Immature natural killer cell (primary cell): ENCODE results near the gene GRIK2. TPM values are rescaled to one million over a fixed set of nuclear protein-coding genes. Genes with fewer than 3 reads are reported as not detected.

Source experiments
- DNase-seq, 3 donors: peaks; one replicate each; pipeline ENCODE4 v3.0.0; 2022; ENCODE audit warnings: mixed read lengths in 1 of 3
- H3K27ac Mint-ChIP-seq, 6 donors: one replicate each; pipeline ENCODE4 v1.8.0; 2020; ENCODE audit warnings: mixed read lengths in 6 of 6, mild to moderate bottlenecking in 5 of 6, inconsistent platforms in 4 of 6, moderate library complexity in 3 of 6
- H3K27me3 Mint-ChIP-seq, 3 donors: one replicate each; pipeline ENCODE4 v1.8.0; 2020 to 2021; ENCODE audit warnings: low read depth in 3 of 3, mild to moderate bottlenecking in 3 of 3, mixed read lengths in 3 of 3, moderate library complexity in 3 of 3, inconsistent platforms in 1 of 3
- H3K36me3 Mint-ChIP-seq, 3 donors: one replicate each; pipeline ENCODE4 v1.8.0; 2020; ENCODE audit warnings: mixed read lengths in 3 of 3, inconsistent platforms in 2 of 3, mild to moderate bottlenecking in 2 of 3
- H3K4me1 Mint-ChIP-seq, 2 donors: one replicate each; pipeline ENCODE4 v1.8.0; 2020; ENCODE audit warnings: inconsistent platforms in 2 of 2, mild to moderate bottlenecking in 2 of 2, mixed read lengths in 2 of 2, moderate library complexity in 1 of 2
- H3K4me3 Mint-ChIP-seq, 5 donors: one replicate each; pipeline ENCODE4 v1.8.0; 2020; ENCODE audit warnings: mild to moderate bottlenecking in 5 of 5, mixed read lengths in 5 of 5, inconsistent platforms in 3 of 5, moderate library complexity in 3 of 5
- H3K9me3 Mint-ChIP-seq, 6 donors: one replicate each; pipeline ENCODE4 v1.8.0; 2020; ENCODE audit warnings: mild to moderate bottlenecking in 6 of 6, mixed read lengths in 6 of 6, inconsistent platforms in 4 of 6, moderate library complexity in 3 of 6
- polyA plus RNA-seq, 3 donors: library from polyadenylated mRNA; unstranded; fragments of 300-500 nt; fragmentation: Illumina TruSeq; gene quantifications; one replicate each; pipeline ENCODE4 v1.2.3, GENCODE V29; 2021

The GRIK2 gene
- polyA plus RNA-seq, 3 donors from 2014 or later: not detected

- no peak for DNase-seq
- Mint-ChIP-seq H3K27ac (no peak overlapping the region), H3K4me3 (no peak overlapping the region), H3K9me3 (peaks cover 4 to 14% (median 11%) of the 10 kb centered on the region in 6 donors), H3K4me1 (no peaks in the 10 kb centered on the region), H3K27me3 (no peaks in the 10 kb centered on the region), H3K36me3 (no peaks in the 10 kb centered on the region)
These were observed 58.5 kb downstream of the GRIK2 start for GRCh38 chr6:101451981-101452380.

GRCh38 chr6:101453221-101453620 lies 59.7 kb downstream of the GRIK2 start:
- H3K4me3 Mint-ChIP-seq: no peak overlapping the region
- DNase-seq: no peak
- no peaks in the 10 kb centered on the region for H3K4me1 Mint-ChIP-seq
- H3K36me3 Mint-ChIP-seq: no peaks in the 10 kb centered on the region
- H3K27me3 Mint-ChIP-seq: no peaks in the 10 kb centered on the region
- H3K27ac Mint-ChIP-seq: no peak overlapping the region
- H3K9me3 Mint-ChIP-seq: peaks cover 4 to 14% (median 8%) of the 10 kb centered on the region in 6 donors

GRCh38 chr6:101454106-101454676 lies 60.7 kb downstream of the GRIK2 start:
- Mint-ChIP-seq H3K4me3 (no peak overlapping the region), H3K4me1 (no peaks in the 10 kb centered on the region), H3K36me3 (no peaks in the 10 kb centered on the region), H3K27me3 (no peaks in the 10 kb centered on the region), H3K27ac (no peak overlapping the region), H3K9me3 (peaks cover 2 to 14% (median 8%) of the 10 kb centered on the region in 6 donors)
- no peak for DNase-seq

GRCh38 chr6:101458336-101458735 lies 64.8 kb downstream of the GRIK2 start:
- no peaks in the 10 kb centered on the region for H3K4me1 Mint-ChIP-seq
- no peak for DNase-seq
- H3K4me3 Mint-ChIP-seq: no peak overlapping the region
- H3K27me3 Mint-ChIP-seq: peaks cover 0 to 2% (median 0%) of the 10 kb centered on the region in 3 donors
- peaks cover 2 to 19% (median 13%) of the 10 kb centered on the region in 6 donors for H3K9me3 Mint-ChIP-seq
- H3K27ac Mint-ChIP-seq: no peak overlapping the region
- H3K36me3 Mint-ChIP-seq: no peaks in the 10 kb centered on the region

GRCh38 chr6:101458826-101459225 lies 65.3 kb downstream of the GRIK2 start:
- no peak for DNase-seq

GRCh38 chr6:101462576-101462975 lies 69.1 kb downstream of the GRIK2 start:
- Mint-ChIP-seq H3K36me3 (no peaks in the 10 kb centered on the region), H3K4me1 (no peaks in the 10 kb centered on the region), H3K27me3 (peaks cover 0 to 2% (median 0%) of the 10 kb centered on the region in 3 donors), H3K27ac (no peak overlapping the region), H3K4me3 (no peak overlapping the region), H3K9me3 (peaks cover 2 to 24% (median 14%) of the 10 kb centered on the region in 6 donors)
- DNase-seq: no peak

More at GRCh38 chr6:101458826-101459225, 65.3 kb downstream of the GRIK2 start:
- peaks cover 2 to 19% (median 13%) of the 10 kb centered on the region in 6 donors for H3K9me3 Mint-ChIP-seq
- no peaks in the 10 kb centered on the region for H3K36me3 Mint-ChIP-seq
- H3K4me1 Mint-ChIP-seq: no peaks in the 10 kb centered on the region
- no peak overlapping the region for H3K4me3 Mint-ChIP-seq
- H3K27me3 Mint-ChIP-seq: peaks cover 0 to 2% (median 0%) of the 10 kb centered on the region in 3 donors
- H3K27ac Mint-ChIP-seq: no peak overlapping the region

- no peak for DNase-seq
- peaks cover 0 to 2% (median 2%) of the 10 kb centered on the region in 3 donors for H3K27me3 Mint-ChIP-seq
- no peak overlapping the region for H3K27ac Mint-ChIP-seq
- peaks cover 2 to 31% (median 17%) of the 10 kb centered on the region in 6 donors for H3K9me3 Mint-ChIP-seq
- no peaks in the 10 kb centered on the region for H3K4me1 Mint-ChIP-seq
- no peaks in the 10 kb centered on the region for H3K36me3 Mint-ChIP-seq
- no peak overlapping the region for H3K4me3 Mint-ChIP-seq
These were observed 72.4 kb downstream of the GRIK2 start for GRCh38 chr6:101465863-101466262.

- no peak for DNase-seq
- Mint-ChIP-seq H3K4me1 (no peaks in the 10 kb centered on the region), H3K27me3 (peaks cover 0 to 1% (median 0%) of the 10 kb centered on the region in 3 donors), H3K27ac (no peak overlapping the region), H3K4me3 (no peak overlapping the region), H3K9me3 (peaks cover 3 to 18% (median 5%) of the 10 kb centered on the region in 6 donors), H3K36me3 (no peaks in the 10 kb centered on the region)
These were observed 83.9 kb downstream of the GRIK2 start for GRCh38 chr6:101477436-101477835.

GRCh38 chr6:101478891-101479290 lies 85.4 kb downstream of the GRIK2 start:
- no peak overlapping the region for H3K27ac Mint-ChIP-seq
- no peaks in the 10 kb centered on the region for H3K36me3 Mint-ChIP-seq
- H3K27me3 Mint-ChIP-seq: peaks cover 0 to 1% (median 0%) of the 10 kb centered on the region in 3 donors
- no peak for DNase-seq
- H3K4me1 Mint-ChIP-seq: no peaks in the 10 kb centered on the region
- H3K9me3 Mint-ChIP-seq: peaks cover 0 to 22% (median 7%) of the 10 kb centered on the region in 6 donors
- H3K4me3 Mint-ChIP-seq: no peak overlapping the region

GRCh38 chr6:101482606-101483005 lies 89.1 kb downstream of the GRIK2 start:
- peaks cover 0 to 1% (median 1%) of the 10 kb centered on the region in 3 donors for H3K27me3 Mint-ChIP-seq
- H3K4me1 Mint-ChIP-seq: no peaks in the 10 kb centered on the region
- no peak overlapping the region for H3K27ac Mint-ChIP-seq
- H3K9me3 Mint-ChIP-seq: peaks cover 2 to 20% (median 8%) of the 10 kb centered on the region in 6 donors
- H3K36me3 Mint-ChIP-seq: no peaks in the 10 kb centered on the region
- no peak overlapping the region for H3K4me3 Mint-ChIP-seq
- DNase-seq: no peak

GRCh38 chr6:101484781-101485180 lies 91.3 kb downstream of the GRIK2 start:
- Mint-ChIP-seq H3K9me3 (peaks cover 2 to 29% (median 8%) of the 10 kb centered on the region in 6 donors), H3K36me3 (no peaks in the 10 kb centered on the region), H3K27me3 (peaks cover 0 to 1% (median 1%) of the 10 kb centered on the region in 3 donors), H3K4me1 (no peaks in the 10 kb centered on the region), H3K27ac (no peak overlapping the region), H3K4me3 (no peak overlapping the region)
- DNase-seq: no peak

GRCh38 chr6:101486124-101486523 lies 92.6 kb downstream of the GRIK2 start:
- Mint-ChIP-seq H3K4me3 (no peak overlapping the region), H3K9me3 (peaks cover 4 to 30% (median 11%) of the 10 kb centered on the region in 6 donors), H3K36me3 (no peaks in the 10 kb centered on the region), H3K4me1 (no peaks in the 10 kb centered on the region), H3K27me3 (peaks cover 0 to 1% (median 1%) of the 10 kb centered on the region in 3 donors), H3K27ac (no peak overlapping the region)
- DNase-seq: no peak

- Mint-ChIP-seq H3K4me1 (no peaks in the 10 kb centered on the region), H3K27ac (no peak overlapping the region), H3K27me3 (peaks cover 0 to 1% (median 1%) of the 10 kb centered on the region in 3 donors), H3K9me3 (peaks cover 4 to 28% (median 9%) of the 10 kb centered on the region in 6 donors), H3K36me3 (no peaks in the 10 kb centered on the region), H3K4me3 (no peak overlapping the region)
- DNase-seq: no peak
These were observed 93.2 kb downstream of the GRIK2 start for GRCh38 chr6:101486726-101487125.

GRCh38 chr6:101489456-101489855 lies 95.9 kb downstream of the GRIK2 start:
- no peak overlapping the region for H3K27ac Mint-ChIP-seq
- DNase-seq: no peak
- no peaks in the 10 kb centered on the region for H3K4me1 Mint-ChIP-seq
- no peaks in the 10 kb centered on the region for H3K27me3 Mint-ChIP-seq
- no peaks in the 10 kb centered on the region for H3K36me3 Mint-ChIP-seq
- H3K4me3 Mint-ChIP-seq: no peak overlapping the region
- peaks cover 3 to 20% (median 7%) of the 10 kb centered on the region in 6 donors for H3K9me3 Mint-ChIP-seq

- DNase-seq: no peak
- Mint-ChIP-seq H3K9me3 (peaks cover 3 to 20% (median 6%) of the 10 kb centered on the region in 6 donors), H3K36me3 (no peaks in the 10 kb centered on the region), H3K4me1 (no peaks in the 10 kb centered on the region), H3K4me3 (no peak overlapping the region), H3K27me3 (no peaks in the 10 kb centered on the region), H3K27ac (no peak overlapping the region)
These were observed 97.3 kb downstream of the GRIK2 start for GRCh38 chr6:101490857-101491256.
